ENCODE results near the gene CMC2.

CMC2 gene

DNA sequence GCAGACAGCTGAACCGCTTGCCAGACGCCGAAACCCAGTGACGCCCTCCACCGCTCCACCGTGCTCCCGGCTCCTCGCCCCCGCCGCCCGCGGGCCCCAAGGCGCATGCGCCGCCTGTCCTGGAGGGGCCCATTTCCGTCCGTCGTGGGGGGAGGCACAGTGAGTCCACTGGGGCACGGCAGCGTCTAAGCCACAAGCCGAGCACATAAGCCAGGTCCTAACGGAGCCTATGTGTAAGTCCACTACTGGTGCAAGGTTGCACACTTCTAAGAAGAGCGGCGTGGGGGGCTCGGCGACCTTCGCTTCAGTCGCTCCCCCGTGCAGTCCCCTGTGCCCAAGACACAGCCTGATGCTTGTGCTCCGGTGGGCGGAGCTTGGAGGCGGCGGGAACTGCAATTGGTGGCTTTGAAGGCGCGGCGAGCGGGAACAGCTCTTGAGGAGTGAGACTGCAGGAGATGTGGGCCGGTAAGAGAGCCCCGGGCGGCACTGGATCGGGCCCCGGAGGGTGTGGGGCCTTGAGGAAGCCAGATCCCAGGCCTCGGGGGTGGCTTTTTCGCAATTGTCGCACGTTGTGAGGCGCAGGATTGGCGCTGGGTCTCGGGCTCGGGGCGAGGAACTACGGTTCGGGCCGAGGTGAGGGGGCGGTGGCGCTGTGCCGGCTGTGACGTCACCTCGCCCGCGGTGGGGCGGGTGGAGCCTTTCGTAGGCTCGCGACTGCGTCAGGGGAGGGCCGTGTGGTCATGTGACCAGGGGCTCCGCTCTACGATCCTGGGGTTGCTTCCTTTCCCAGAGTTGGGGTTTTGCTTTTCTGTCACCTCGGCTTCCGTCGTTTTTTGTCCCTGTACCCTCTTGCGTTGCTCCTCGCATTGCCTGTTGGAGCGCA is at the start of gene CMC2, which contains the start of gene CENPN:
Gene CMC2 (minus strand): TSS at position 73 of the 883 bp plus-strand sequence. CDS start 9,491 bp downstream, outside the sequence.
Gene CENPN (plus strand): TSS at position 402 of the 883 bp plus-strand sequence. CDS start 4,726 bp downstream, outside the sequence.
- peak; percentile 77 for DNase-seq

GRCh38 chr16:81053761-81054160 is 47.1 kb upstream of the CMC2 start:
- DNase-seq, result no peak

GRCh38 chr16:81042821-81043220 is 36.1 kb upstream of the CMC2 start:
- no peak for DNase-seq

DNA sequence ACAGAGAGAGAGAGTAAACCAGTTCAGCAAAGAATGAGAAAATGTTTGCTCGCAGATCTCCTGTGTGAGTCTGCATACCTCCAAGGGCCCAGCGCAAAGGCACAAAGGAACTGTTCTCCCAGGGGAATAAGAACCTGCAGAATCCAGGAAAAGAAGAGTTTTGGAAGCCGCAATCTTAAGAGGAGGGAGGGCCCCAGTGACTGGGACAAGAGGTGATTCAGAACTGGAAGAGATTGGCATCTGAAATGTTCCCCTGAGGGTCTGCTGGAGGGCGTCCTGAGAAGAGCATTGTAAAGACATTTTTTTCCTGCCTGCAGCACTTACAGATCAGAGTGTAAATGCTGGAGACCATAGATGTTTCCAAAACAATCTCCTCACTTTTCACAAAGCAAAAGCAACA is 35.0 kb upstream of the CMC2 start:
- no peak for DNase-seq

GRCh38 chr16:81040842-81041241 is 34.2 kb upstream of the CMC2 start:
- DNase-seq, result no peak

- DNase-seq, result no peak
These were observed 33.4 kb upstream of the CMC2 start for GRCh38 chr16:81040131-81040530.

DNA sequence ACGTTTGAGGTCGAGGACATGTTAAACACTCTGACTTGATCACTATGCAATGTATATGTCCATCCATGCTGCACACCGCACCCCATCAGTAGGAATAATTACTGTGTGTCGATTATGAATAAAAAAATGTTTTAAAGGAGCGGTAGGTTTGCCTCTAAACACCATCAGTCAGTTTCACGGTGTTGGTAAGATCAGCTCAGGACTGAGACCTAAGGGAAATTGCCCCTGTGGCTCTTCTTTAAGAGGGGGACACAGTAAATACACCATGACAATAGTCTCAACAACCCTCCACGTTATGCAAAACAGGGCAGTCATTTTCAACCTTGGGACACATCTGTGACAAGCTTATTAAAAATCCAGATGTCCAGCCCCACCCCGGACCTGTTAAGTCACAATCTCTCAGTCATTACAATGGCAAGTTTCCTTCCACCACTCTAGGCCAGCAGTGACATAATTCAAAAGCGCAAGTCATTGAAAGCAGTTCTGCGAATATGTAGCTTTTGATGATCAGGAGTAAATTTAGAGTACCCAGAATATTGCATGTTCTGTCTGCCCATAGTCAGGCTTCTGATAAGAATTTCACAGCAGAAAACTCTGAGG is 30.2 kb upstream of the CMC2 start:
- DNase-seq, result no peak

- DNase-seq, result no peak
These were observed 29.5 kb upstream of the CMC2 start for GRCh38 chr16:81035975-81036750.

GRCh38 chr16:81035398-81035974 is 28.8 kb upstream of the CMC2 start, which contains the start of gene ATMIN:
Gene ATMIN, plus strand, starts transcription at chr16:81035842. Its CDS starts 29 bp downstream, at chr16:81035871.
- peak; percentile 25 for DNase-seq

- no peak for DNase-seq
These were observed 23.4 kb upstream of the CMC2 start for GRCh38 chr16:81029930-81030604.

GRCh38 chr16:81026429-81026828 is 19.7 kb upstream of the CMC2 start:
- DNase-seq, result no peak

DNA sequence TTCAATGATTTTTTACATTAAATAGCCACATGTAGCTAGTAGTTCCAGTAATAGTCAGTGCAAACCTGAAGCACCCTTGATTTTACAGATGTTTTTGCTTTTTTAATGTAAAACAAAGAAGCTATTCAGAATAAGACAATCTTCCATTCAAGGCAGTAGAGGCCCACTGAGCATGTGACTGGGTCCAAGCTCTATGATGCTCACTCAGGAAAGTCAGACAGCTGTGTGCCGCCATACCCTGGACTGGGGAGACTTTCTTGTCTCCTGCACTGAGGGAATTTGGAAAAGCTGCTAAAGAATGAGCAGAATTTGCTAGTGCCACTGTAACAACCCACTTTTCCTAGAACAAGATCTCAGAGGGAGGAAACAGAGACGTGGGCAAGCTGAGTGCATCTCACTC is 11.8 kb upstream of the CMC2 start:
- no peak for DNase-seq

- DNase-seq, result no peak
These were observed 8.0 kb upstream of the CMC2 start for GRCh38 chr16:81014672-81015071.

- DNase-seq, result no peak
These were observed 6.3 kb upstream of the CMC2 start for GRCh38 chr16:81012974-81013373.

DNA sequence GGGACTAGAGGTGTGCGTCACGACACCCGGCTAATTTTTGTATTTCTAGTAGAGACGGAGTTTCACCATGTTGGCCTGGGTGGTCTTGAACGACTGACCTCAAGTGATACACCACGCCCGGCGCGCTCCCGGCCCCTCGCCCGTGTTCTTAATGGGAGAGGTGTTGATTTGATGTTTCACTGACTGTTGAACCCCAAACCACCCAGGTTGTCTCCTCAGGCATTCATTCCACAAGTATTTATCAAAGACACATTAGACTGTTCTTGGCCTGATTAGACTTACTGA is 1.8 kb upstream of the CMC2 start:
- DNase-seq, result no peak

DNA sequence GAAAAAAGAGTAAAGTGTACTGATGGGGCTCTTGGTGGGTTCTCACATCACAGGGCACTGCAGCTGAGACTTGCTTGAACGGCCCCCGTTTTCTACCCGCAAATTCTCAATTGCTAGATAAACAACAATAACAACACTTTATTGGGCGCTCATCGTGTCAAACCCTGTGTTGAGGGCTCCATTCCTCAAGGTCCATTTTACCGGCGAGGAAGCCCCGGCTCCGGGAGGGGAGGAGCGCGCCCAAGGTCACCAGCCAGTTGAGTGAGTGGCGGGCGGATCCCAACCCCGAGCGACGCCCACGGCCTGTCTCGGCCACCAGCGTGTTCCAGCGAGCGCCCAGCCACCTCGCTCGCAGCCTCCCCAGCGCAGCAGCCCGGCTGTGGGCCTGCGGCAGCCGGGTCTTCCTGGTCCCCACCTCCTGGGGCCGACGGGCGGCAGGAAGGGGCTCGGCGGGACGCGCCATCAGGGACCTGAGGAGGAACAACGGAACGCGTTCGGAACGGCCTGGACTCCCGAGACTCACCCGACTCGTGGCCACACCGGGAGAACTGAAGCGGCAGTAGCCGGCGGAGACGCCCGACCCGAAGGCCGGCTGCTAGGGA is 373 bp downstream of the CMC2 start:
- no peak for DNase-seq

- no peak for DNase-seq
These were observed 999 bp downstream of the CMC2 start for GRCh38 chr16:81005610-81006161.

DNA sequence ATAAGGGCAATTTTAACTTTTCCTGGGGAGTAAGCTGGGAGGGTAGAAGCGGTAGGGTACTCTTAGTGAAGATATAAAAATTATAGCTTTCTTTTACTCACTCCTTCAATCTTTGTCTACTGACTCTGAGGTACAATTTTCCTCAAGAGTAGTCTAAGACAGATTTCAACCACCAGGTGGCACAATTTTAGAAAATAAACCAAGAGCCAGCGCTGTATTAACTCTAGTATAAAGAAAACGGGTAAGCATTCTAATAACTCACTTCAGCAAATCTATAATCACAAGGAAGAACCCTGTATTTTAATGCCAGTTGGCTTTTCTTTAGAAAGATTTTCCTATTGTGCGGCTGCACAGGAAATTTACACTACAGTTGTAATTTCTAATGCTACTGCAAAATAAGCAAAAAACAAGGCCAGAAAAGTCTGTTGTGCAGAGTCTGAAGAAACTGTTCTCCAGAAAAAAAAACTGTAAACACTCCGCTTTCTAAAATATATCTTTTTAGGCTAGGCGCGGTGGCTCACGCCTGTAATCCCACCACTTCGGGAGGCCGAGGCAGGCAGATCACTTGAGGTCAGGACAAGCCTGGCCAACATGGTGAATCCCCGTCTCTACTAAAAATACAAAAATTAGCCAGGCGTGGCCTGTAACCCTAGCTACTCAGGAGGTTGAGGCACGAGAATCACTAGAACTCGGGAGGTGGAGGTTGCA is 1.9 kb downstream of the CMC2 start:
- DNase-seq, result no peak

GRCh38 chr16:81003610-81004460 is 2.9 kb downstream of the CMC2 start:
- DNase-seq, result no peak

- no peak for DNase-seq
These were observed 3.6 kb downstream of the CMC2 start for GRCh38 chr16:81003064-81003463.
